NCI-H2029 (cell line): Measurements from ENCODE around the gene TEX261.

Source experiments
- DNase-seq: peaks from one replicate; lab custom pipeline; 2025; lab: John Stamatoyannopoulos, UW

Gene TEX261

DNA sequence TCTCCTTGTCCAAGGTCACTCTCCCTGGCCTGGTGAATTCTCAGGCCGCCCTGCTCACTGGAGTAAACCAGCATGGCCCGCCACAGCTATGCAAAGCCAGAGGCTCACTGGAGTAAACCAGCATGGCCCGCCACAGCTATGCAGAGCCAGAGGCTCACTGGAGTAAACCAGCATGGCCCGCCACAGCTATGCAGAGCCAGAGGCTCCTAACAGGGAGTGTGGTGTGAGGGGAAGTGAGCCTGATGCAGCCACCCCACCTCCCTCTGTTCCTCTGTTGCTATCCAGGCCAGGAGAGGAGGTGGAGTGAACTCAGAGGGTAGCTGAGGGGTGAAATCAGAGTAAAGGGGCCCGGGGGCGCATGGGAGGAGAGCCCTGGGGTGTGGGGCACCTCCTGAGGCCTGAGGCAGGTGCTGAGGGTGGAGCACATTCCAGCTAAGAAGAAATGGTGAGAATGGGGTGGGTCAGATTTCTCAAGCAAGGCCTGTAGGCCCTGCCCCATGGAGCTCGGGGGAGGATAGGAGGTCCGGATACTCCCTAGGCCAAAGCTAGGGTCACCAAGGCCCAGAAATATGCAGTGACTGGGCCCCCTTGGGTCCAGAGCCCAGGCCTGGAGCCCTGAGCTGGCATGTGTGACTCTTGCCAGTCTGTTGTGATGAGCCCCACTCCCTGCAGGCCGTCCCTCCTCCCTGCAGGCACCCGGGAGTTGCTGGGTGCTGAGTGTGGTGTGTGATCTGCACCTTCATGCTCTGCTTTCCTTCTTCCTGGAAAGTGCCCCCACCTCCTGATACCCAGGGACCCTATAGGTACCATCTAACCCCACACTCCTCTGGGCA lies 57.5 kb downstream of the TEX261 start:
- no peak for DNase-seq

DNA sequence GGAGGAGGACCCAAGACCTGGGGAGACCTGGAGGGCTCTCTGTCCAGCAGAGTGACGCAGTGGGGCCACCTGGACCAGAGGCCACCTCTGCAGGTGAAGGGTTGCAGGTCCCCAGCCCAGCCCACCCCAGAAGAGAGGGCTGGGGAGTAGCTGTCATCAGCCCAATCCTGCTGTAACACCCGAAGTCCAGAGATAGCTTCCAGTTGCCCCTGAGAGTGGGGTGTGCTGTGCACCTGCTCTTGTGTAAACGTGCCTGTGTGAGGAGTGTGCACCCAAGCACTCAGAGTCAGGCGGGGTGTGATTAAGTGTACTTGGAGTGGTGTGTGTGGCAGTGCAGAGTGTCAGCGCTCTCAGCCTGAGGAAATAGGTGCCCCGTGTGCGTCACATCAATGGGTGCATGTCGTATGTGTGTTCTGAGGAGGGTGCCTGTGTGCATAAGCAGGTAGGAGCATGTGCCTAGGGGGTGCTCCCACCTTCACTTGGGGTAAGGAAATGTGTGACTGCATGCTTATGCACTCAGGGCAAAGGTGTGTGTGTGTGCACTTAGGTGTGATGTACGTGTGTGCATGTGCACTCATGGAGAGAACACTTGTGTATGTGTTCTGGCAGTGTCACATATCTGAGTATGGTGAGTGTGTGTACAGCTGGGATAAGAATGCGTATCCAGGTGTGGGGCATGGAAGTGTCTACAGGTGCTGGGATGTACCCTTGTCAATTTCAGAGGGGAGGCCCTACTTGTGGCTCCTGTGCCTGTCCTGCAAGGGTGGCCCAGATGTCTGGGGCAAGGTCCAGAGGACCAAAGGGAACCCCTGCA lies 58.3 kb downstream of the TEX261 start:
- DNase-seq: peak; percentile 33
